Effector CD8-positive, alpha-beta T cell (primary cell): ENCODE results near the gene CHAF1A.

Source experiments
- DNase-seq: peaks from one replicate; lab custom pipeline; 2025; lab: John Stamatoyannopoulos, UW

The CHAF1A gene

GRCh38 chr19:4380254-4380727 is 22.1 kb upstream of the CHAF1A start:
- peak; percentile 23 for DNase-seq

GRCh38 chr19:4385291-4386040 is 17.0 kb upstream of the CHAF1A start:
- DNase-seq = no peak

GRCh38 chr19:4386041-4386782 is 16.2 kb upstream of the CHAF1A start:
- DNase-seq = no peak

- no peak for DNase-seq
Measured at GRCh38 chr19:4388337-4389063, 13.9 kb upstream of the CHAF1A start.

GRCh38 chr19:4389064-4389375 is 13.4 kb upstream of the CHAF1A start:
- DNase-seq = no peak

GRCh38 chr19:4389511-4390016 is 12.9 kb upstream of the CHAF1A start:
- no peak for DNase-seq

- DNase-seq = no peak
Measured at GRCh38 chr19:4390017-4390566, 12.3 kb upstream of the CHAF1A start.

- DNase-seq = no peak
Measured at GRCh38 chr19:4390567-4391305, 11.7 kb upstream of the CHAF1A start.

GRCh38 chr19:4391306-4391693 is 11.1 kb upstream of the CHAF1A start:
- no peak for DNase-seq

- no peak for DNase-seq
Measured at GRCh38 chr19:4391701-4392483, 10.5 kb upstream of the CHAF1A start.

GRCh38 chr19:4393947-4394590 is 8.4 kb upstream of the CHAF1A start:
- no peak for DNase-seq

- no peak for DNase-seq
Measured at GRCh38 chr19:4396949-4397783, 5.3 kb upstream of the CHAF1A start.

GRCh38 chr19:4399812-4400134 is 2.7 kb upstream of the CHAF1A start:
- no peak for DNase-seq

GRCh38 chr19:4400135-4400936 is 2.1 kb upstream of the CHAF1A start, which contains the start of gene SH3GL1:
Gene SH3GL1, minus strand, starts transcription at chr19:4400547. Its CDS starts 179 bp downstream, at chr19:4400368.
- peak; percentile 92 for DNase-seq

GRCh38 chr19:4401769-4402170 is 670 bp upstream of the CHAF1A start:
- DNase-seq = no peak

- no peak for DNase-seq
Measured at GRCh38 chr19:4403005-4403761, 743 bp downstream of the CHAF1A start.

- DNase-seq = no peak
Measured at GRCh38 chr19:4405977-4406376, 3.5 kb downstream of the CHAF1A start.

GRCh38 chr19:4406626-4407025 is 4.2 kb downstream of the CHAF1A start:
- DNase-seq = no peak
